ENCODE measurements around the gene STK25.

DNA sequence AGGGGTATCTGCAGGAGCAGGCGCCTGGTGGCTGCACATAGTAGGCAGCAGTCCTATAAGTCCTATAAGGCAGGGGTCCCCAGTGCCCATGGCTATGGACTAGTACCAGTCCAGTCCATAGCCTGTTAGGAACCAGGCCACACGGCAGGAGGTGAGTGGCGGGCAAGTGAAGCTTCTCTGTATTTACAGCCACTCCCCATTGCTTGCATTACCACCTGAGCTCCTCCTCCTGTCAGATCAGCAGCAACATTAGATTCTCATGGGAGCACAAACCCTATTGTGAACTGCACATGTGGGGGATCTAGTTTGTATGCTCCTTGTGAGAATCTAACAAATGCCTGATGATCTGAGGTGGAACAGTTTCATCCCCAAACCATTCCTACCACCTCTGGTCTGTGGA is 33.1 kb downstream of the STK25 start:
- no peak for TF ChIP-seq EZH2 (IDR thresholded peaks at IDR 0.05; ENCODE audit: low read length)
- TF ChIP-seq, protein P1, sequence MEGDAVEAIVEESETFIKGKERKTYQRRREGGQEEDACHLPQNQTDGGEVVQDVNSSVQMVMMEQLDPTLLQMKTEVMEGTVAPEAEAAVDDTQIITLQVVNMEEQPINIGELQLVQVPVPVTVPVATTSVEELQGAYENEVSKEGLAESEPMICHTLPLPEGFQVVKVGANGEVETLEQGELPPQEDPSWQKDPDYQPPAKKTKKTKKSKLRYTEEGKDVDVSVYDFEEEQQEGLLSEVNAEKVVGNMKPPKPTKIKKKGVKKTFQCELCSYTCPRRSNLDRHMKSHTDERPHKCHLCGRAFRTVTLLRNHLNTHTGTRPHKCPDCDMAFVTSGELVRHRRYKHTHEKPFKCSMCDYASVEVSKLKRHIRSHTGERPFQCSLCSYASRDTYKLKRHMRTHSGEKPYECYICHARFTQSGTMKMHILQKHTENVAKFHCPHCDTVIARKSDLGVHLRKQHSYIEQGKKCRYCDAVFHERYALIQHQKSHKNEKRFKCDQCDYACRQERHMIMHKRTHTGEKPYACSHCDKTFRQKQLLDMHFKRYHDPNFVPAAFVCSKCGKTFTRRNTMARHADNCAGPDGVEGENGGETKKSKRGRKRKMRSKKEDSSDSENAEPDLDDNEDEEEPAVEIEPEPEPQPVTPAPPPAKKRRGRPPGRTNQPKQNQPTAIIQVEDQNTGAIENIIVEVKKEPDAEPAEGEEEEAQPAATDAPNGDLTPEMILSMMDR (optimal IDR thresholded peaks at IDR 0.05 in 1 of 3, IDR thresholded peaks at IDR 0.05 in 1 of 3, conservative IDR thresholded peaks at IDR 0.05 in 1 of 3; ENCODE audit: extremely low read depth in 1 of 3, insufficient read depth in 2 of 3, low read length in 3 of 3): no peak

Data from keratinocyte (primary cell).